ENCODE measurements around the gene CDKN2B. TPM values are rescaled to one million over a fixed set of nuclear protein-coding genes. Genes with fewer than 3 reads are reported as not detected.

Gene CDKN2B
- total RNA-seq, 3 donors from 2014 or later (not counting 1 experiment from before 2014, with no cell fraction given) = 0.16 to 0.30 TPM; not detected in 1

- H3K4me3 Mint-ChIP-seq = no peak overlapping the region
- Histone ChIP-seq H3K27ac (ENCODE audit: low read length) (no peak overlapping the region), H3K9me3 (ENCODE audit: control insufficient read depth, insufficient read depth, low read length) (peaks cover 28% of the 10 kb centered on the region), H3K36me3 (ENCODE audit: control insufficient read depth, insufficient read depth, low read length) (no peaks in the 10 kb centered on the region), H3K4me1 (ENCODE audit: control insufficient read depth, insufficient read depth, low read length) (peaks cover 30% of the 10 kb centered on the region), H3K4me3 (ENCODE audit: low read length) (no peak overlapping the region), H3K27me3 (ENCODE audit: control insufficient read depth, insufficient read depth, low read length) (peaks cover 97% of the 10 kb centered on the region)
- peaks cover 0 to 8% of the 10 kb centered on the region in 2 donors for H3K9me3 Mint-ChIP-seq
- DNase-seq (no peak), ATAC-seq (no peak)
- TF ChIP-seq CTCF (IDR thresholded peaks at IDR 0.05) = no peak
- peak overlapping the region in 1 of 2 donors; percentile 40 for H3K27ac Mint-ChIP-seq
- peaks cover 30 to 42% of the 10 kb centered on the region in 2 donors for H3K4me1 Mint-ChIP-seq
- WGBS (ENCODE audit: insufficient coverage) = 15% methylated on average over 22 of the region's 28 CpGs
- peaks cover 80 to 97% of the 10 kb centered on the region in 2 donors for H3K27me3 Mint-ChIP-seq (ENCODE audit: low read depth in 2 of 2)
- intact Hi-C loops (cut with micrococcal nuclease) = loop anchor here (5.0 kb wide), 1 partner anchor 38 kb away; the partner anchor contains the start of gene CDKN2B
- H3K36me3 Mint-ChIP-seq = no peaks in the 10 kb centered on the region
Measured at GRCh38 chr9:21969011-21969940, 39.8 kb downstream of the CDKN2B start.

GRCh38 chr9:21968331-21969010, 40.6 kb downstream of the CDKN2B start:
- WGBS (ENCODE audit: insufficient coverage) = 11% methylated on average over 41 of the region's 41 CpGs
- Histone ChIP-seq H3K9me3 (ENCODE audit: control insufficient read depth, insufficient read depth, low read length) (peaks cover 28% of the 10 kb centered on the region), H3K27ac (ENCODE audit: low read length) (no peak overlapping the region), H3K4me3 (ENCODE audit: low read length) (no peak overlapping the region), H3K36me3 (ENCODE audit: control insufficient read depth, insufficient read depth, low read length) (no peaks in the 10 kb centered on the region), H3K4me1 (ENCODE audit: control insufficient read depth, insufficient read depth, low read length) (peaks cover 26% of the 10 kb centered on the region), H3K27me3 (ENCODE audit: control insufficient read depth, insufficient read depth, low read length) (peaks cover 97% of the 10 kb centered on the region)
- H3K4me3 Mint-ChIP-seq = no peak overlapping the region
- intact Hi-C loops (cut with micrococcal nuclease) = loop anchor here (5.0 kb wide), 1 partner anchor 39 kb away; the partner anchor contains the start of gene CDKN2B
- H3K4me1 Mint-ChIP-seq = peaks cover 28 to 38% of the 10 kb centered on the region in 2 donors
- H3K27me3 Mint-ChIP-seq (ENCODE audit: low read depth in 2 of 2) = peaks cover 77 to 97% of the 10 kb centered on the region in 2 donors
- H3K9me3 Mint-ChIP-seq = peaks cover 0 to 8% of the 10 kb centered on the region in 2 donors
- no peak for ATAC-seq
- TF ChIP-seq CTCF (IDR thresholded peaks at IDR 0.05) = no peak
- peaks cover 7% of the 10 kb centered on the region for H3K36me3 Mint-ChIP-seq
- peak in 1 of 2 donors; percentile 31 for DNase-seq
- peak overlapping the region in 1 of 2 donors; percentile 40 for H3K27ac Mint-ChIP-seq

GRCh38 chr9:21967702-21968101, 41.4 kb downstream of the CDKN2B start:
- DNase-seq = peak in 1 of 2 donors; percentile 36
- Mint-ChIP-seq H3K9me3 (peaks cover 0 to 8% of the 10 kb centered on the region in 2 donors), H3K27ac (no peak overlapping the region), H3K4me3 (peak overlapping the region; percentile 59), H3K27me3 (ENCODE audit: low read depth in 2 of 2) (peaks cover 81 to 97% of the 10 kb centered on the region in 2 donors), H3K4me1 (peaks cover 28 to 38% of the 10 kb centered on the region in 2 donors), H3K36me3 (peaks cover 15% of the 10 kb centered on the region)
- H3K27ac ChIP-seq (ENCODE audit: low read length) = no peak overlapping the region
- 17% methylated on average over 9 of the region's 10 CpGs for WGBS (ENCODE audit: insufficient coverage)
- H3K27me3 ChIP-seq (ENCODE audit: control insufficient read depth, insufficient read depth, low read length) = peaks cover 98% of the 10 kb centered on the region
- peaks cover 26% of the 10 kb centered on the region for H3K4me1 ChIP-seq (ENCODE audit: control insufficient read depth, insufficient read depth, low read length)
- no peak overlapping the region for H3K4me3 ChIP-seq (ENCODE audit: low read length)
- no peaks in the 10 kb centered on the region for H3K36me3 ChIP-seq (ENCODE audit: control insufficient read depth, insufficient read depth, low read length)
- TF ChIP-seq CTCF (IDR thresholded peaks at IDR 0.05) = no peak
- ATAC-seq = no peak
- peaks cover 28% of the 10 kb centered on the region for H3K9me3 ChIP-seq (ENCODE audit: control insufficient read depth, insufficient read depth, low read length)
- intact Hi-C loops (cut with micrococcal nuclease) = loop anchor here (2.0 to 5.0 kb wide), 2 partner anchors 19 to 40 kb away; partner anchors contain the start of gene CDKN2B

Data from natural killer cell (primary cell).